CD4-positive, alpha-beta T cell (primary cell): ENCODE results near the gene CLEC2B. TPM values are rescaled to one million over a fixed set of nuclear protein-coding genes. Genes with fewer than 3 reads are reported as not detected.
A peak's percentile ranks its signal among the peaks of the same experiment; 100 is the strongest.

Experiments used
- ATAC-seq: fragments of 200-7000 bp; cut with Tn5 transposase; one replicate; pipeline ENCODE4 v1.10.0; 2022; ENCODE audit warnings: mild to moderate bottlenecking; ENCODE audit not compliant: poor library complexity
- CTCF ChIA-PET: fragments of 350-600 bp; sonication (Branson Sonifier 250); formaldehyde crosslinking; loops from one replicate; lab custom pipeline; 2021; ENCODE audit warnings: antibody characterized with exemption, inconsistent platforms; lab: Charles Lee
- POLR2A ChIA-PET: fragments of 350-600 bp; sonication (Branson Sonifier 250); formaldehyde crosslinking; loops from one replicate; lab custom pipeline; 2021; ENCODE audit warnings: antibody characterized with exemption, inconsistent platforms; lab: Charles Lee
- DNase-seq, 14 experiments: peaks; one replicate each; pipeline ENCODE4 v3.0.0-alpha.2; 2013 to 2020; ENCODE audit warnings: mixed read lengths in 2 of 14
- H3K27ac ChIP-seq, 2 donors: one replicate each; pipeline versions ENCODE4 v1.5.1 to v1.7.0; 2013; ENCODE audit warnings: low read length in 2 of 2, low read depth in 1 of 2, mild to moderate bottlenecking in 1 of 2
- H3K27me3 ChIP-seq, 2 experiments: 1 replicate in 1 of 2; 2 replicates in 1 of 2; pipeline versions ENCODE4 v1.6.1 to v1.7.0; 2013; ENCODE audit warnings: low read length in 2 of 2, control low read depth in 1 of 2, mild to moderate bottlenecking in 1 of 2, moderate library complexity in 1 of 2; ENCODE audit not compliant: insufficient read depth in 2 of 2, control insufficient read depth in 1 of 2
- H3K36me3 ChIP-seq: one replicate; pipeline ENCODE4 v1.6.1; 2013; ENCODE audit warnings: low read length, control low read depth; ENCODE audit not compliant: insufficient read depth
- H3K4me1 ChIP-seq: one replicate; pipeline ENCODE4 v1.6.1; 2013; ENCODE audit warnings: low read length, control low read depth; ENCODE audit not compliant: insufficient read depth
- H3K4me3 ChIP-seq: one replicate; pipeline ENCODE4 v1.5.1; 2013; ENCODE audit warnings: mild to moderate bottlenecking, low read length, moderate library complexity
- H3K9me3 ChIP-seq, 2 experiments: 1 replicate in 1 of 2; 2 replicates in 1 of 2; pipeline versions ENCODE4 v1.6.1 to v1.7.0; 2013; ENCODE audit warnings: low read length in 2 of 2, mild to moderate bottlenecking in 2 of 2, control low read depth in 1 of 2, moderate library complexity in 1 of 2; ENCODE audit not compliant: control insufficient read depth in 1 of 2, insufficient read depth in 1 of 2
- H3K27ac Mint-ChIP-seq: one replicate; pipeline ENCODE4 v1.8.0; 2020; ENCODE audit warnings: mixed read lengths
- H3K27me3 Mint-ChIP-seq: one replicate; pipeline ENCODE4 v1.8.0; 2021; ENCODE audit warnings: mixed read lengths
- H3K36me3 Mint-ChIP-seq: one replicate; pipeline ENCODE4 v1.8.0; 2021; ENCODE audit warnings: low read depth, mixed read lengths
- H3K4me1 Mint-ChIP-seq: one replicate; pipeline ENCODE4 v1.8.0; 2021; ENCODE audit warnings: low read depth, mixed read lengths
- H3K4me3 Mint-ChIP-seq: one replicate; pipeline ENCODE4 v1.8.0; 2020; ENCODE audit warnings: mild to moderate bottlenecking, mixed read lengths
- H3K9me3 Mint-ChIP-seq: one replicate; pipeline ENCODE4 v1.8.0; 2020; ENCODE audit warnings: mixed read lengths
- CTCF ChIP-seq: fragments of 200-600 bp; IDR thresholded peaks from one replicate; pipeline ENCODE4 v1.8.0; 2022; ENCODE audit warnings: antibody characterized with exemption, mild to moderate bottlenecking
- intact Hi-C, 2 experiments: fragments of 100-400 bp; cut with DNase I in 1 of 2; cut with micrococcal nuclease in 1 of 2; formaldehyde crosslinking; loops; one replicate each; pipeline versions ENCODE4 v1.15.1 to v1.9.0; 2023 to 2025; cut with DNase I, micrococcal nuclease
- total RNA-seq, 174 experiments: library from RNA in 2 of 174; stranded (reverse) in 2 of 174; gene quantifications; one replicate each; pipeline ENCODE4 v1.2.3 and lab custom pipeline; 2021 to 2026

The CLEC2B gene
- total RNA-seq, 2 experiments from 2014 or later = 152 to 155 TPM

GRCh38 chr12:9872742-9873141 is 3.6 kb upstream of the CLEC2B start:
- TF ChIP-seq CTCF = no peak
- no peak for ATAC-seq
- H3K36me3 ChIP-seq = no peaks in the 10 kb centered on the region
- H3K4me3 Mint-ChIP-seq = no peak overlapping the region
- no peak overlapping the region for H3K27ac ChIP-seq
- H3K27me3 Mint-ChIP-seq = no peaks in the 10 kb centered on the region
- peaks cover 30% of the 10 kb centered on the region for H3K4me1 Mint-ChIP-seq
- H3K9me3 Mint-ChIP-seq = no peaks in the 10 kb centered on the region
- H3K4me1 ChIP-seq = peaks cover 2% of the 10 kb centered on the region
- no peak overlapping the region for H3K4me3 ChIP-seq
- intact Hi-C loops = loop anchor here in 1 of 2 experiments (10.0 kb wide), 1 partner anchor 492 kb away; no protein-coding TSS in a partner anchor
- CTCF ChIA-PET = interaction anchor here (0.7 to 2.4 kb wide), 2 partner anchors 58 to 130 kb away, joined by 3 to 8 read pairs; no protein-coding TSS in a partner anchor
- peak overlapping the region; percentile 50 for H3K27ac Mint-ChIP-seq
- POLR2A ChIA-PET = interaction anchor here (0.8 to 9.6 kb wide), 3 partner anchors 85 to 224 kb away, joined by 3 to 145 read pairs (median 5); partner anchors contain the start of gene CD69
- peaks cover 18% of the 10 kb centered on the region for H3K36me3 Mint-ChIP-seq
- H3K27me3 ChIP-seq = no peaks in the 10 kb centered on the region
- no peaks in the 10 kb centered on the region for H3K9me3 ChIP-seq
- no peak for DNase-seq

DNA sequence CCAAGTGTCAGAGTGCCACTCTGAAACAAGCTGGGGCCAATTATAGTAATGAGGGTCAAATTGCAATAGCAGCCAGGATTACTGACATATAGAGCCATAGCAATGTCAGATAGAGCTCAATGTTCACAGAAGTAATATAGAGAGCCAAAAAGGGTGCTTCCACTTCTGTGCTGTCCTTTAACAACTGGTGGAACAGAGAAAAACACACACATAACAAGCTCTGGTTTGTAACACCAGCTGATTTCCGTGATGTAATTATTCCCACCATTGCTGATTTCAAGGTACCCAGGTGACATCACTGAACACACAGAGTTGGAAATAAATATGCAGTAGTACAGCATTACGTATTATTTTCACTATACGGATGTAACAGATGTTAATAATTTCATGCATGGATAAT is 3.0 kb upstream of the CLEC2B start:
- Histone ChIP-seq H3K27ac (no peak overlapping the region), H3K9me3 (no peaks in the 10 kb centered on the region), H3K4me1 (peaks cover 2% of the 10 kb centered on the region), H3K4me3 (no peak overlapping the region), H3K36me3 (no peaks in the 10 kb centered on the region), H3K27me3 (no peaks in the 10 kb centered on the region)
- DNase-seq (no peak), ATAC-seq (no peak)
- ChIA-PET POLR2A (interaction anchor here (0.6 to 9.6 kb wide), 4 partner anchors 35 to 224 kb away, joined by 3 to 145 read pairs (median 12); partner anchors contain the start of gene CD69), CTCF (interaction anchor here (0.7 to 2.4 kb wide), 3 partner anchors 9 to 129 kb away, joined by 3 to 8 read pairs (median 3); partner anchors contain the start of gene KLRF2)
- Mint-ChIP-seq H3K36me3 (peaks cover 23% of the 10 kb centered on the region), H3K27me3 (no peaks in the 10 kb centered on the region), H3K9me3 (no peaks in the 10 kb centered on the region), H3K4me1 (peaks cover 30% of the 10 kb centered on the region), H3K27ac (peak overlapping the region; percentile 24), H3K4me3 (no peak overlapping the region)
- TF ChIP-seq CTCF = no peak
- intact Hi-C loops = loop anchor here in 1 of 2 experiments (10.0 kb wide), 1 partner anchor 493 kb away; no protein-coding TSS in a partner anchor

DNA sequence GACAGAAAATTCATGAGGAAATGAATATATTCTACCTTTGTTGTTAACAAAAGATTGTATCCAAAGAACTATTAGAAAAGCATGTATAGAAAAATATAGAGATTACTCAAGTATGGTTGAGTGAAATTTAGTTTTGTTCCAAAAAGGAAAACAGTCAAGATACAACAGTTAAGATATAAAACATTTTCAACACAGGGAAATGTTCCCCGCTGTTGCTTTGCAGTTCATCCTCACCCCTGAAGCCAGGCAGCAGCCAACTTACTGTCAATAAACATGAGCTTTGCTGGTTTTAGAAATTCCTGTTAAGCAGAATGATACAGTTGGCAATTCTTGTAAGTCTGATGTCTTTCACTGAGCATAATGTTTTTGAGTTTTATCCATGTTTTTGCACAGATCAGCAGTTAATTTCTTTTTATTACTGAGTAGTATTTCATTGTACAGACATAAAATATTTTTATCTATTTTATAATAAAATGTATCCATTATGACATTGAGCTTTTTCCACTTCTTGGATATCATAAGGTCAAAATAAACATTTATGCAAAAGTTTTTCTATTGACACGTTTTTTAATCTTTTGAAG is 1.2 kb upstream of the CLEC2B start:
- H3K36me3 ChIP-seq = no peaks in the 10 kb centered on the region
- Mint-ChIP-seq H3K27me3 (no peaks in the 10 kb centered on the region), H3K4me1 (peaks cover 30% of the 10 kb centered on the region), H3K27ac (peak overlapping the region; percentile 98), H3K9me3 (no peaks in the 10 kb centered on the region), H3K36me3 (peaks cover 38% of the 10 kb centered on the region), H3K4me3 (peak overlapping the region; percentile 92)
- peak in 4 of 14 experiments; percentile 32 to 43 (median 38) for DNase-seq
- TF ChIP-seq CTCF = no peak
- peak overlapping the region; percentile 90 to 91 for H3K27ac ChIP-seq
- no peaks in the 10 kb centered on the region for H3K27me3 ChIP-seq
- no peak for ATAC-seq
- ChIA-PET POLR2A (interaction anchor here (0.6 to 9.6 kb wide), 10 partner anchors 10 to 920 kb away, joined by 3 to 145 read pairs (median 4); partner anchors contain the start of gene CD69), CTCF (interaction anchor here (2.4 kb wide), 1 partner anchor 56 kb away, joined by 8 read pairs; no protein-coding TSS in a partner anchor)
- peaks cover 2% of the 10 kb centered on the region for H3K4me1 ChIP-seq
- H3K4me3 ChIP-seq = peak overlapping the region; percentile 76
- H3K9me3 ChIP-seq = no peaks in the 10 kb centered on the region
- intact Hi-C loops = loop anchor here in 1 of 2 experiments (10.0 kb wide), 1 partner anchor 494 kb away; no protein-coding TSS in a partner anchor
